Fibroblast of mammary gland (primary cell): ENCODE results near the gene PKN1.

ENCODE experiments used
- DNase-seq: peaks from one replicate; pipeline ENCODE4 v3.0.0-alpha.2; 2010; ENCODE audit warnings: low read depth
- H3K4me3 ChIP-seq: 2 replicates; pipeline ENCODE4 v1.5.1; 2011; ENCODE audit warnings: low read depth, mild to moderate bottlenecking, low read length, moderate library complexity; ENCODE audit not compliant: control insufficient read depth
- CTCF ChIP-seq: conservative IDR thresholded peaks from 2 replicates; pipeline ENCODE4 v1.5.1; 2011; ENCODE audit warnings: low read depth, low read length, inconsistent platforms; ENCODE audit not compliant: control insufficient read depth, insufficient read depth

The PKN1 gene

GRCh38 chr19:14517446-14517839, 84.3 kb downstream of the PKN1 start:
- no peak for DNase-seq
- peak overlapping the region; percentile 76 for H3K4me3 ChIP-seq
- no peak for TF ChIP-seq CTCF

- DNase-seq, result peak; percentile 62
- no peak for TF ChIP-seq CTCF
- H3K4me3 ChIP-seq, result peak within 1 kb of the TSS; percentile 76
These were observed 84.9 kb downstream of the PKN1 start, which contains the start of gene DNAJB1 for GRCh38 chr19:14517840-14518505. Gene DNAJB1 (minus strand): TSS chr19:14518397. CDS start chr19:14518349, 48 bp downstream.

GRCh38 chr19:14519245-14519859, 86.2 kb downstream of the PKN1 start:
- no peak for TF ChIP-seq CTCF
- H3K4me3 ChIP-seq, result no peak overlapping the region
- no peak for DNase-seq

GRCh38 chr19:14519860-14520407, 86.8 kb downstream of the PKN1 start:
- TF ChIP-seq CTCF, result no peak
- peak; percentile 60 for DNase-seq
- H3K4me3 ChIP-seq, result no peak overlapping the region

- no peak for TF ChIP-seq CTCF
- no peak for DNase-seq
These were observed 87.4 kb downstream of the PKN1 start for GRCh38 chr19:14520543-14520942.

More at GRCh38 chr19:14520543-14520942, 87.4 kb downstream of the PKN1 start:
- no peak overlapping the region for H3K4me3 ChIP-seq
